GM12878 (cell line): ENCODE measurements around the gene ADAMTS1. TPM values are rescaled to one million over a fixed set of nuclear protein-coding genes. Genes with fewer than 3 reads are reported as not detected.

Source experiments
- ATAC-seq: fragments of 200-7000 bp; cut with Tn5 transposase; 3 replicates; pipeline ENCODE4 v1.9.1; 2020; ENCODE audit warnings: mild to moderate bottlenecking, moderate library complexity
- BruUV-seq: library from RNA; stranded (reverse); fragments of 400-500 nt; replicated peaks from 2 replicates; lab custom pipeline; 2021; lab: Mats Ljungman, UMichigan
- CTCF ChIA-PET: fragments of 300-600 bp; sonication (Branson Sonifier 250); formaldehyde crosslinking; extraction: SDS; loops from one replicate; lab custom pipeline; 2021; ENCODE audit warnings: inconsistent platforms; lab: Yijun Ruan, JAX
- POLR2A ChIA-PET: fragments of 350-600 bp; formaldehyde crosslinking; extraction: SDS; loops from one replicate; lab custom pipeline; 2021; ENCODE audit warnings: inconsistent platforms; lab: Charles Lee
- RAD21 ChIA-PET: fragments of 300-600 bp; sonication (Branson Sonifier 250); formaldehyde crosslinking; loops from one replicate; lab custom pipeline; 2023; ENCODE audit warnings: antibody characterized with exemption; ENCODE audit not compliant: unreplicated experiment; lab: Charles Lee
- SMC1A ChIA-PET: fragments of 300-600 bp; sonication (Branson Sonifier 250); formaldehyde crosslinking; loops from one replicate; lab custom pipeline; 2023; ENCODE audit not compliant: unreplicated experiment, uncharacterized antibody; lab: Charles Lee
- DNase-seq: peaks from one replicate; pipeline ENCODE4 v3.0.0-alpha.2; 2011; ENCODE audit warnings: low read depth, low spot score
- FAIRE-seq: peaks from 3 replicates; lab custom pipeline; 2011; peaks lifted over from hg19 to GRCh38; lab: Jason Lieb, UNC
- H2AFZ ChIP-seq: 2 replicates; pipeline ENCODE4 v1.6.0; 2011; ENCODE audit warnings: low read depth, low read length, control low read depth; ENCODE audit not compliant: control insufficient read depth
- H3K27ac ChIP-seq: 2 replicates; pipeline ENCODE4 v1.5.1; 2011; ENCODE audit warnings: control low read depth; ENCODE audit not compliant: control insufficient read depth, insufficient read depth
- H3K27me3 ChIP-seq, 2 experiments: replicated peaks in 1 of 2; 2 replicates each; pipeline versions ENCODE4 v1.6.0 to v1.6.1; 2011; ENCODE audit warnings: low read length in 1 of 2; ENCODE audit not compliant: control insufficient read depth in 2 of 2, insufficient read depth in 2 of 2
- H3K36me3 ChIP-seq, 2 experiments: 2 replicates each; pipeline ENCODE4 v1.5.1; 2011; ENCODE audit warnings: low read length in 1 of 2; ENCODE audit not compliant: control insufficient read depth in 2 of 2, insufficient read depth in 2 of 2
- H3K4me1 ChIP-seq: 2 replicates; pipeline ENCODE4 v1.6.1; 2011; ENCODE audit warnings: mild to moderate bottlenecking, low read length, moderate library complexity, mixed read lengths; ENCODE audit not compliant: control insufficient read depth, insufficient read depth
- H3K4me2 ChIP-seq: 2 replicates; pipeline ENCODE4 v1.6.0; 2011; ENCODE audit warnings: control low read depth; ENCODE audit not compliant: control insufficient read depth, insufficient read depth
- H3K4me3 ChIP-seq: fragments of 200-600 bp; sonication (generic); 2 replicates; pipeline ENCODE4 v1.5.1; 2016
- H3K79me2 ChIP-seq: 2 replicates; pipeline ENCODE4 v1.6.0; 2011; ENCODE audit warnings: low read length; ENCODE audit not compliant: control insufficient read depth, insufficient read depth
- H3K9ac ChIP-seq: 2 replicates; pipeline ENCODE4 v1.8.0; 2011; ENCODE audit warnings: low read length, control low read depth, mixed read lengths; ENCODE audit not compliant: control insufficient read depth, insufficient read depth
- H3K9me3 ChIP-seq: replicated peaks from 3 replicates; pipeline ENCODE4 v1.5.1; 2011; ENCODE audit warnings: mild to moderate bottlenecking, low read length; ENCODE audit not compliant: control insufficient read depth, insufficient read depth
- H4K20me1 ChIP-seq: 2 replicates; pipeline ENCODE4 v1.6.0; 2011; ENCODE audit not compliant: control insufficient read depth, insufficient read depth
- ASH2L ChIP-seq: fragments of 300-600, 200-600 bp; sonication (generic); IDR thresholded peaks from 2 replicates; pipeline ENCODE4 v1.6.1; 2017; ENCODE audit warnings: low read depth, mild to moderate bottlenecking, borderline replicate concordance
- CHD2 ChIP-seq: IDR thresholded peaks from 2 replicates; pipeline ENCODE4 v1.6.1; 2011; ENCODE audit warnings: low read depth, low read length, improper control_type of control experiment, borderline replicate concordance
- CREB1 ChIP-seq: IDR thresholded peaks from 2 replicates; pipeline ENCODE4 v1.6.1; 2012; ENCODE audit warnings: low read depth, mild to moderate bottlenecking, inconsistent platforms
- GATAD2B ChIP-seq: fragments of 450-650 bp; conservative IDR thresholded peaks from 2 replicates; pipeline ENCODE4 v1.6.1; 2017; ENCODE audit warnings: low read depth, mild to moderate bottlenecking, moderate library complexity
- JUNB ChIP-seq: IDR thresholded peaks from 2 replicates; pipeline ENCODE4 v1.6.1; 2016; ENCODE audit warnings: antibody characterized with exemption, mild to moderate bottlenecking
- MEF2A ChIP-seq: IDR thresholded peaks from 2 replicates; pipeline ENCODE4 v1.6.1; 2011; ENCODE audit warnings: low read depth, mild to moderate bottlenecking, low read length, moderate library complexity; ENCODE audit not compliant: insufficient read depth
- RCOR1 ChIP-seq: conservative IDR thresholded peaks from 2 replicates; pipeline ENCODE4 v1.6.1; 2012; ENCODE audit warnings: low read depth, low read length, improper control_type of control experiment
- SREBF1 ChIP-seq: IDR thresholded peaks from 2 replicates; pipeline ENCODE4 v1.6.1; 2012; ENCODE audit warnings: mild to moderate bottlenecking, low read length
- WGBS: methylation state at CpG from one replicate; pipeline ENCODE4 v1.1.6; 2016; ENCODE audit warnings: low lambda C conversion rate; ENCODE audit not compliant: insufficient replicate concordance, insufficient coverage; ENCODE audit errors: missing lambda C conversion rate; 5-methylcytosine and 5-hydroxymethylcytosine counted together
- in situ Hi-C: fragments of 300-500 bp; cut with MboI; formaldehyde crosslinking; loops from 9 replicates; pipeline ENCODE4 v1.14.3; 2018; ENCODE audit warnings: mixed read lengths
- intact Hi-C: fragments of 100-400 bp; cut with micrococcal nuclease; formaldehyde crosslinking; loops from one replicate; pipeline ENCODE4 v1.14.2; 2022; ENCODE audit not compliant: unreplicated experiment
- polyA plus RNA-seq, 11 experiments: library from polyadenylated mRNA; depleted of rRNA in 4 of 11; unstranded in 6 of 11; stranded (reverse) in 5 of 11; fragments of >200 nt; fragmentation: Nextera tagmentation in 4 of 11; fragmentation: Illumina TruSeq in 1 of 11; extraction: Ambion mirVana in 4 of 11; extraction: Trizol in 1 of 11; gene quantifications; 1 replicate in 1 of 11; 2 replicates in 10 of 11; pipeline versions ENCODE4 v1.2.1 to v1.2.3, GENCODE V29; 2011 to 2016; ENCODE audit warnings: inconsistent platforms in 2 of 11, missing spikeins in 2 of 11, low read depth in 1 of 11
- total RNA-seq, 4 experiments: library from RNA; depleted of rRNA in 3 of 4; stranded (reverse); fragments of >200 nt in 3 of 4; fragmentation: Illumina TruSeq in 1 of 4; extraction: Trizol in 1 of 4; gene quantifications; 2 replicates each; pipeline versions ENCODE4 v1.2.1 to v1.2.3, GENCODE V29; 2013 to 2021
- TF ChIP-seq, protein P1 (sequence below): fragments of 450-650 bp; conservative IDR thresholded peaks from 2 replicates; pipeline ENCODE4 v1.6.1; 2017; ENCODE audit warnings: mild to moderate bottlenecking, moderate library complexity
- TF ChIP-seq, protein P2 (sequence below): fragments of 450-650 bp; IDR thresholded peaks from 2 replicates; pipeline ENCODE4 v1.6.1; 2017; ENCODE audit warnings: borderline replicate concordance
- TF ChIP-seq, protein P3 (sequence below): fragments of 150-350 bp; IDR thresholded peaks from 2 replicates; pipeline ENCODE4 v1.6.1; 2016; ENCODE audit warnings: low read depth, low read length

Gene ADAMTS1
- total and polyA plus RNA-seq, 10 of the 15 experiments (the other 5 are each of a cell fraction or from before 2014, with no cell fraction given): 0.06 to 0.21 (median 0.08) TPM; not detected in 6

DNA sequence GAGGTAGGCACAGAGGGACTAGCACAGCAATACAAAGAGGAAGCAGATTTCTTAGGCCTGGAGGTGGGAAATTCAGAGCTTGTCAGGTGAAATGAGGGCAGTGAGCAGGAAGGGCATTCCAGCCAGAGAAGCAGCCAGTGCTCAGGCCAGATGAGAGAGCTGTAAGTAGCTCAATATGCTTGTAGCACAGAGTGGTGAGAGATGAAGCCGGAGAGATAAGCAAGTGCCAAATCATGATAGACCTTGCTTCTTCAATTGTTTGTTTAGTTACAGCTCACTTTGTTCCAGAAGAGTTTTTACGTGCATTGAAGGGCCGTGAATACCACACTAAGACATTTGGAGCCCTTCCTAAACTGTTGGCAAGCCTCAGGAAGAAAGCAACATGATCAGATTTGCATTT, 42.0 kb upstream of the ADAMTS1 start:
- FAIRE-seq: no peak
- intact Hi-C loops: no loop called here
- RAD21 ChIA-PET: no interaction called here
- H3K4me2 ChIP-seq: no peak overlapping the region
- POLR2A ChIA-PET: no interaction called here
- DNase-seq: no peak
- no peak overlapping the region for H3K4me3 ChIP-seq
- H3K4me1 ChIP-seq: no peaks in the 10 kb centered on the region
- SMC1A ChIA-PET: no interaction called here
- CTCF ChIA-PET: no interaction called here
- no TSS peak for BruUV-seq
- WGBS: 25% methylated on average over 3 of the region's 3 CpGs
- no peaks in the 10 kb centered on the region for H3K27me3 ChIP-seq
- no peak for ATAC-seq
- no peak overlapping the region for H3K9ac ChIP-seq
- no peak overlapping the region for H2AFZ ChIP-seq
- H3K27ac ChIP-seq: no peak overlapping the region
- TF ChIP-seq RCOR1 (no peak), JUNB (no peak), SREBF1 (no peak), GATAD2B (no peak)
- no peaks in the 10 kb centered on the region for H4K20me1 ChIP-seq
- in situ Hi-C loops: no loop called here
- no peaks in the 10 kb centered on the region for H3K9me3 ChIP-seq
- H3K36me3 ChIP-seq: no peaks in the 10 kb centered on the region
- no peaks in the 10 kb centered on the region for H3K79me2 ChIP-seq

DNA sequence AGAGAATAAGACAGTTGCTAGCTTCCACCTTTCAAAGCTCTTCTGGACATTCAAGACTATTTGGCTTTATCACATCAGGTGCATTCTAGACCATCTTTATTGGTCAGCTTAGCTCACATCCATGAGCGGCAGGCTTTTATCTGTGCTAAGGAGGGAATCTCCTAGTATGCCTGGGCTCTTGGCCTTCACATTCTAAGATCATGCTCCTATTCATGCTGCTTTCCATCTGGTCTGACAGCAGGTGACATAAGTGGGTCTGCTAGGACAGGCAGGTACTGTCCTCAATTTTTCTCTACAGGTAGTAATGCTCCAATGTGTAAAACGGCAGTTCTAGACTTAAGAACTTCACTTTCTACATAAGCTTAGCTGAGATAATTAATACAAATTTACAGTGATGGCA, 39.2 kb upstream of the ADAMTS1 start:
- no peaks in the 10 kb centered on the region for H3K36me3 ChIP-seq
- H3K4me3 ChIP-seq: no peak overlapping the region
- DNase-seq (no peak), FAIRE-seq (no peak), ATAC-seq (no peak)
- H2AFZ ChIP-seq: no peak overlapping the region
- no peaks in the 10 kb centered on the region; the same call in 2 of the 3 replicates for H3K9me3 ChIP-seq
- intact Hi-C loops (no loop called here), in situ Hi-C loops (no loop called here)
- H4K20me1 ChIP-seq: no peaks in the 10 kb centered on the region
- ChIA-PET CTCF (no interaction called here), POLR2A (no interaction called here), RAD21 (no interaction called here), SMC1A (no interaction called here)
- no peaks in the 10 kb centered on the region for H3K4me1 ChIP-seq
- H3K27ac ChIP-seq: no peak overlapping the region
- no peak overlapping the region for H3K4me2 ChIP-seq
- H3K79me2 ChIP-seq: no peaks in the 10 kb centered on the region
- H3K9ac ChIP-seq: no peak overlapping the region
- no peaks in the 10 kb centered on the region for H3K27me3 ChIP-seq
- BruUV-seq: no TSS peak
- 0% methylated on average over 2 of the region's 2 CpGs for WGBS
- TF ChIP-seq ASH2L (no peak), MEF2A (no peak), CREB1 (no peak), CHD2 (no peak)
- TF ChIP-seq, protein P1, sequence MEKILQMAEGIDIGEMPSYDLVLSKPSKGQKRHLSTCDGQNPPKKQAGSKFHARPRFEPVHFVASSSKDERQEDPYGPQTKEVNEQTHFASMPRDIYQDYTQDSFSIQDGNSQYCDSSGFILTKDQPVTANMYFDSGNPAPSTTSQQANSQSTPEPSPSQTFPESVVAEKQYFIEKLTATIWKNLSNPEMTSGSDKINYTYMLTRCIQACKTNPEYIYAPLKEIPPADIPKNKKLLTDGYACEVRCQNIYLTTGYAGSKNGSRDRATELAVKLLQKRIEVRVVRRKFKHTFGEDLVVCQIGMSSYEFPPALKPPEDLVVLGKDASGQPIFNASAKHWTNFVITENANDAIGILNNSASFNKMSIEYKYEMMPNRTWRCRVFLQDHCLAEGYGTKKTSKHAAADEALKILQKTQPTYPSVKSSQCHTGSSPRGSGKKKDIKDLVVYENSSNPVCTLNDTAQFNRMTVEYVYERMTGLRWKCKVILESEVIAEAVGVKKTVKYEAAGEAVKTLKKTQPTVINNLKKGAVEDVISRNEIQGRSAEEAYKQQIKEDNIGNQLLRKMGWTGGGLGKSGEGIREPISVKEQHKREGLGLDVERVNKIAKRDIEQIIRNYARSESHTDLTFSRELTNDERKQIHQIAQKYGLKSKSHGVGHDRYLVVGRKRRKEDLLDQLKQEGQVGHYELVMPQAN: no peak
- TF ChIP-seq, protein P2, sequence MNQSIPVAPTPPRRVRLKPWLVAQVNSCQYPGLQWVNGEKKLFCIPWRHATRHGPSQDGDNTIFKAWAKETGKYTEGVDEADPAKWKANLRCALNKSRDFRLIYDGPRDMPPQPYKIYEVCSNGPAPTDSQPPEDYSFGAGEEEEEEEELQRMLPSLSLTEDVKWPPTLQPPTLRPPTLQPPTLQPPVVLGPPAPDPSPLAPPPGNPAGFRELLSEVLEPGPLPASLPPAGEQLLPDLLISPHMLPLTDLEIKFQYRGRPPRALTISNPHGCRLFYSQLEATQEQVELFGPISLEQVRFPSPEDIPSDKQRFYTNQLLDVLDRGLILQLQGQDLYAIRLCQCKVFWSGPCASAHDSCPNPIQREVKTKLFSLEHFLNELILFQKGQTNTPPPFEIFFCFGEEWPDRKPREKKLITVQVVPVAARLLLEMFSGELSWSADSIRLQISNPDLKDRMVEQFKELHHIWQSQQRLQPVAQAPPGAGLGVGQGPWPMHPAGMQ: no peak
- TF ChIP-seq, protein P3, sequence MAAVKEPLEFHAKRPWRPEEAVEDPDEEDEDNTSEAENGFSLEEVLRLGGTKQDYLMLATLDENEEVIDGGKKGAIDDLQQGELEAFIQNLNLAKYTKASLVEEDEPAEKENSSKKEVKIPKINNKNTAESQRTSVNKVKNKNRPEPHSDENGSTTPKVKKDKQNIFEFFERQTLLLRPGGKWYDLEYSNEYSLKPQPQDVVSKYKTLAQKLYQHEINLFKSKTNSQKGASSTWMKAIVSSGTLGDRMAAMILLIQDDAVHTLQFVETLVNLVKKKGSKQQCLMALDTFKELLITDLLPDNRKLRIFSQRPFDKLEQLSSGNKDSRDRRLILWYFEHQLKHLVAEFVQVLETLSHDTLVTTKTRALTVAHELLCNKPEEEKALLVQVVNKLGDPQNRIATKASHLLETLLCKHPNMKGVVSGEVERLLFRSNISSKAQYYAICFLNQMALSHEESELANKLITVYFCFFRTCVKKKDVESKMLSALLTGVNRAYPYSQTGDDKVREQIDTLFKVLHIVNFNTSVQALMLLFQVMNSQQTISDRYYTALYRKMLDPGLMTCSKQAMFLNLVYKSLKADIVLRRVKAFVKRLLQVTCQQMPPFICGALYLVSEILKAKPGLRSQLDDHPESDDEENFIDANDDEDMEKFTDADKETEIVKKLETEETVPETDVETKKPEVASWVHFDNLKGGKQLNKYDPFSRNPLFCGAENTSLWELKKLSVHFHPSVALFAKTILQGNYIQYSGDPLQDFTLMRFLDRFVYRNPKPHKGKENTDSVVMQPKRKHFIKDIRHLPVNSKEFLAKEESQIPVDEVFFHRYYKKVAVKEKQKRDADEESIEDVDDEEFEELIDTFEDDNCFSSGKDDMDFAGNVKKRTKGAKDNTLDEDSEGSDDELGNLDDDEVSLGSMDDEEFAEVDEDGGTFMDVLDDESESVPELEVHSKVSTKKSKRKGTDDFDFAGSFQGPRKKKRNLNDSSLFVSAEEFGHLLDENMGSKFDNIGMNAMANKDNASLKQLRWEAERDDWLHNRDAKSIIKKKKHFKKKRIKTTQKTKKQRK: no peak
